ENCODE measurements around the gene SAMD4A.

SAMD4A gene

GRCh38 chr14:54662491-54663133, 95.7 kb downstream of the SAMD4A start:
- no peak for DNase-seq

DNA sequence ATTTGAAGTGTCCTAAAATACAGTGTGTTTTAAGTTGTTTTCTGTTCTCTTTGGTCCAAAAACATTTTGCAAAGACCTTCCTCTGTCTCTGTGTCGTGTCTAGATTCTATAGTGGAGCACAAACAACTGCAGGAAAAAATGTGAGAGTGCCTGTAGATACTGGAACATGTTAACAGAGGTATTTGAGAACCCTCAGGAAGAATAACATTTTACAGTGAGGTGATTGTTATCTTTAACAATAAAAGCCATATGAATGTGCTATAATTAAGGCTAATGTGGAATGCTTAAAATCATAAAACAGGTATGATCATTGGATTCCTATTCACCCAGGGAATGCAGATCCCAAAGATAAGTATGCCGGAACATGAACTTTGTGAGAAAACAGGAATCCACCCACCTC, 98.0 kb downstream of the SAMD4A start:
- no peak for DNase-seq

DNA sequence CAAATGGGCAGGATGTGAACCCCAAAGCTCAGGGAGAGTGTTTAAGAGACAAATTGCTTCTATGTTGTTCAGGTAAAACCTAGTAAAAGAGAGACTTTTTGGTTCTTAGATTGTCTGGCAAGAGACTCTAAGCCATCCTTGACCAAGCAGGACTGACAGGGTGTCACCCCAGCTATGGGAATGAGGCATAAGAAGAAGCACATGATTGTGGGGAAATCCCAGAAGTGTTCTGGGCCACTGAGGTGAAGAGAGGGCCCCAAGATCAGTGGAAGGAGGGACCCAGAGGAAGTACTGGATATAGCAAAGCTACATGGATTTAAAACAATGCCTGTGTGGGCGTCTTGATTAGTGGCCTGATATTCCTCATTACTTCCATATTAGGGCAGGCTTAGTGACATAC, 99.0 kb downstream of the SAMD4A start:
- DNase-seq: no peak

- DNase-seq: no peak
These were observed 100.3 kb downstream of the SAMD4A start for GRCh38 chr14:54667026-54667744.

DNA sequence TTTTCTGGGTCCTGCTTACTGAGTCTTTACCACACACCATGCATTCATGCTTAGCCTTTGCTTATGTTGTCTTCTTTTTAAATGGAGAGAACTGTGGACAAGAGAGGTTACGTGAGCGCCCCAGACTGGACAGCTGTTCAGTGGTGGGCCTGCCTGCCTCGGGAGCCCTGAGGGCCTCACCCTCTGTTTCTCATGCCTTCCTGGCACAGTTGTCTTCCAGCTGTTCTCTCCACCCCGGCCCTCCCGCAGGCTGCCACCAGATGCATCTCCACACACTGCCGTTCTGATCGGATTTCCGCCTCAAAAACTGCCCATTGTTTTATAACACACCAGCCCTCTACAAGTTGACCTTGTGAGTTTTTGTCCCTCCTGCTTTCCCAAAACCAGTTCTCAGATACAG, 100.8 kb downstream of the SAMD4A start:
- DNase-seq: no peak

DNA sequence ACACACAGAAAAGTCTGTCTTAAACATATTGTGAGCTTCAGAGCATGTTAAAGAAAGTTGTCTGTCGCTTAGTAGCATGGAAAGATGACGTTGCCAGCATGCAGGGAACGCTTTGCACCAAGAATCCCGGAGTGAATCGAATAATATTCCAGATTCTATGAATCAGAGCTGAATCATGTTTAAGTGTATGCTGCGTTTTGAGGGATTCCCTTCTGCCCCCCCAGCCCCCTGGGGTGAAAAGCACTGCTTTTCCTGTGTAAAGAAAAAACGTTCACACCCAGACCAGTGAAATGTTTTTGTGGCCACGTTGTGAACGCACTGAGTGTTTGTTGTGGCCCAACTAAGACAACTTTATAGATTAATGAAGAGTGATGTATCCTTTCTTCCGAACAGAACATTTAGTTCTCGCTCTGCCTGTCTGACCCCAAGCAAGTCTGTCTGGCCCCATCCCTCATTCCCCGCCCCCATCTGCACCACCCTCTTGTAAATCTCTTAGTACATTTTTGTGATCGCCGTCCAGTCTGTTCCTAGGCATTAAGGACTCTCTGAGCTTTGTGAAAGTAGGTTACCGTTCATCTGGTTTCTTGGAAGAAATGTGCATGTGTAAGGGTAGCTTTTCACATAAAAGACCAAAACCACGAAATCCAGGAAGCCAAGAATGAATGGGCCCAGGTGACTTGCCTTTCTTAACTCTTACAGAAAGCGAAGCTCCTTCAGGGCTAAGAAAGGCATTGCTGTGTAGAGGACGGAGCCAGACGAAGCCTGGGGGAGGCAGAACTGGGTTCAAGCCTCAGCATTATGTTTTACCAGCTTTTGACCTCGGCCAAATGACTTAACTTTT, 103.0 kb downstream of the SAMD4A start:
- no peak for DNase-seq

GRCh38 chr14:54671537-54671936, 104.6 kb downstream of the SAMD4A start:
- DNase-seq: no peak

DNA sequence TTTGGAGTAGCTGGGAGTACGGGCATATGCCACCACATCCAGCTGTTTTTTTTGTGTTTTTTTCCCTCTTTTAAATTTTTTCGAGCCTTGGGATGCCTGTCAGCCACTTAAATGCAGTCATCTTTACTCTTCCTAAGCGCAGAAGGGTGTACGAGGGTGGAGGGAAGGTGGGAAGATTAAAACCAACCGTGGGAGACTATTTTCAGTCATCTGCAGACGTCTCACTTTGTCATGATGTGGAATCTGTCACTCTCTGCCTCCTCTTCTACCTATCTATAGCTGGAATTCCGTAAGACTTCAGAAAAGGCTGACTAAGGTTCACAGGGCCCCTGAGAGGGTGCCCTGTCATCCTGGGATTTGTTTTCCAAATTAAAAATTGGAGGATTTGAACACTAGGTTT, 105.3 kb downstream of the SAMD4A start:
- DNase-seq: no peak

GRCh38 chr14:54672688-54673087, 105.8 kb downstream of the SAMD4A start:
- no peak for DNase-seq

- no peak for DNase-seq
These were observed 106.5 kb downstream of the SAMD4A start for GRCh38 chr14:54673193-54674045.

DNA sequence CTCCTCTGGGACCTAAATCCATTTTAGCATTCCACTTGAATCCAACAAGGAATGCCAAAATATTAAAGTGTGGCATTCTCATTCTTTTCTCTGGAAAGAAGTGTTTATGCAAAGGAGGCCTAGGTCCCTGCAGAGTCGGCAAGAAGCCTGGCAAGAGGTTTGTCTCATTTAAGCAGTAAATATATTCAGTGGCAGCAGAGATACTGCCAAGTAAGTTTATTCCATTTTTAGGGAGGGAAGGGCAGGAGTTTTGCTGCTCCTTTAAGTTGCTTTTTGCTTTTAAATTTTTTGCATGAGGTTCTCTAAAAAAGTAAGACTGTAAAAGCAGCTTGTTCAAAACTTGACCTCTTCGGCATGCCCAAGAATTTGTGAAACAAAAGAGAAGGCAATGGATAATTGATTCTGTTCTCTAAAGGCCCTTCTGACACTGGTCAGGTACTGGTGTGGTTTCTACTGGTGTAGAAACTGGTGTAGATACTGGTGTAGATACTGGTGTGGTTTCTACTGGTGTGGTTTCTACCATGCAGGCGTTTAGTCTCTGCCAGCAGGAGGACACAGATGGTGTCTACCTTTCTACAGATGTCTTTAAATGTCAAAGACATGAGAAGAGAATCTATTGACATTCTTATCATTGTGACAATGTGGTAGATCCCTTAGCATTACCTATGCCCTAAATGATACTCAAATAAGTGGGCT, 107.3 kb downstream of the SAMD4A start:
- no peak for DNase-seq

DNA sequence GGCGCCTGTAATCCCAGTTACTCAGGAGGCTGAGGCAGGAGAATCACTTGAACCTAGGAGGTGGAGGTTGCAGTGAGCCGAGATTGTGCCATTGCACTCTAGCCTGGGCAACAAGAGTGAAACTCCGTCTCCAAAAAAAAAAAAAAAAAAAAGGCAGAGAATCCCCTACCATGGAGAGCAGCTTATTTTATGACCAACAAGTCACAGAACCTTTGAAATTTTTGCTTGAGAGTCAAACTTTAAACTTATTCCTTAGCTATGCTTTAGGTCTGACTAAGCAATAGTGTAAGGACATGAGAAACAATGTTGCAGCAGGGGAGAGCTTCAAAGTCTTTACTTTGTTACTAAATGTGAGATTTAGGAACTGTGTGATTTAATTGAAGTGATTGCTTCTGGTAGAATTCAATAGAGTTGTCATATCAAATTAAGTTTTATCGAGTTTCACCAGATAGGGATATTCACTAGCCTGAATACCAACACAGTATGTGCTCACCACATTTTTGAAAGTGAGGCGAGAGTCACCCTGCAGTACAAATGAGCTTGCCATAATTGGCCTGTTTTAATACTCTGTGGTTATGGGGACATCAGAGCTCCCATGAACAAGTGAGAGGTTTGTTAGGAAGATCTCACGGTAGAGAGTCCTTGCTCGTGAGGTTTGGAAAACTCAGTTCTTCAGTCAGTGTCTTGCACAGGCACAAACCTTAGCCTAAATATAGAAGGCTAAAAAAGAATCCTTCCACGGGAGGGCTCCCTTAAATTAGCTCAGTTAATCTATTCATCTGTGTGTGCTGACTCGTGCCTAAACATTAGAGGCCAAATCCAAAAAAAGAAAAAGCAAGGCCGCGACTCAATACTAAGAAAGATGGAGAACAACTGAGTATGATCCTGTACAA, 108.6 kb downstream of the SAMD4A start:
- DNase-seq: no peak

DNA sequence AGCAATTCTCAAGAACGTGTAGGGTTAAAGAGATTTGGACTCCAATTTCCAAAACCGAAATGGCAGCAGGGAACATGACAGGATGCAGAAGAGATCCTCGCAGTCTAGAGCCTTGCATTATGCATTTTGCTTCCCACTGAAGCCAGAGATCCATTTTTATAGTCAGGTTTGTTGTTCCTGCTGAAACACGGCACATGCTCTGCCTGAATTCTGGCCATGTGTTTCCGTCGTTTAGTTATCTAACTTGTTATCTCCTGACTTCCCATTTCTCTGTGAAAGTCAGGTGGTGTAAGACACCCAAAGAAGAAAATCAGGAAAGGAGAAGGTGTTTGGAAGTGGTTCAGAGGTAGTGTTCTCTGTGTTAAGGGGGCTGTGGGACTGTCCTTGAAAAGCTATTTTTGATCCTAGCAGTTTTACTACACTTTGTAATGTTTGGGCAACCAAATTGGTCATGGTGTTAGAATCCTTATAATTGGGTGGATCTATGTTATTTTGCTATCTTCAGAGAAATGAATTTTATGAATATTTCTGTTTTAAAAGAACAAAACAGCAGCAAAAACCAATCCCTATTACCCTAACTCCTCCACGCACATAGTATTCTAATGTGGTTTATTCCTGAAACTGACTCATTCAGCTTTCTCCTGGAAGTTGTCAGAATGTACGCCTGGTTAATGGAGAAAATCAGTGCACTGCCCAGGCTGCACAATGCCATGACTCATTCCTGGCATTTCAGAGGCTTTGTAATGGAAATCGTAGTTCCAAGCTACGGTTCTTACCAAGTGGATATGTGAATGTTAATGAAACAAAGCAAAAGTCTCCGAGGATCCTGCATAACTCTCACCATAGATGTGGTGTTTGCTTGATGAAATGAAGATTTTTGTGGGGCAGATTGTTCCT, 110.1 kb downstream of the SAMD4A start:
- no peak for DNase-seq

DNA sequence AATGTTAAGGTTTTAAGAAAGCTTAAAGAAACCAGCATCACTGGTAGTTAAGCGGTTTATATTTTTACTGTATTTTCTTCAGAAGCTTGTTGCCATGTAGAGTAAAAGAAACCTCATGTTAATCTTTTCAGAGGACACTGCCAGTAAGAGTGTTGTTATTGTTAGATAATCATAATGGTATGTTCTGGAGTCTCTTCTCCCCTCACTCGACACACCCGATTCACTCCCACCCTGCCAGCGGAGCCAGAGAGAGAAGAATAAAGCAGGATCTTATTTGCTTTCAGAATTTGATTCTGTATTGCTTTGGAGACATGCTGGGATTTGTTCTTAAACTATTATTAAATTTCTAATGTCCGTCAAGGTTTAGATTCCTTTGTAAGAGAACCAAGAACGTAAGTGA, 113.7 kb downstream of the SAMD4A start:
- DNase-seq: no peak

GRCh38 chr14:54681811-54682261, 114.9 kb downstream of the SAMD4A start:
- no peak for DNase-seq

DNA sequence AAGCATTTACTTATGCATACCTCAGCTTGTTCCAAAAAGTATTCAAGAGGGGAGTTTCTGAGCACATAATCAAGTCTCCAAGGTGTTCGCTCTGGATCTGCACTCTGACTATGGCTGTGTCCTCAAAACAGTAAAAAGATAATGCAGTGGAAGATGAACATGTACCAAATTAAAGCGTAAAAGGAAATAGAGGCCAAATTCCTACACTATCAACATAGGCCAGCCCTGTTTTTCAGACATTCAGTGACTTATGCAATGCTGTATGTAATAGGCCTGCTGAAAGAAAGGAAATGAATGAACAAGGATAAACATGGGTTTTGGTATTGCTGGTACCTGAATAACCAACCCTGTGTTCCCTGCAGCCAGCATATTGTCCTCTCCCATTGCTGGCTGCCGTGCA, 115.7 kb downstream of the SAMD4A start:
- DNase-seq: no peak

- no peak for DNase-seq
These were observed 117.2 kb downstream of the SAMD4A start for GRCh38 chr14:54683882-54684794.

DNA sequence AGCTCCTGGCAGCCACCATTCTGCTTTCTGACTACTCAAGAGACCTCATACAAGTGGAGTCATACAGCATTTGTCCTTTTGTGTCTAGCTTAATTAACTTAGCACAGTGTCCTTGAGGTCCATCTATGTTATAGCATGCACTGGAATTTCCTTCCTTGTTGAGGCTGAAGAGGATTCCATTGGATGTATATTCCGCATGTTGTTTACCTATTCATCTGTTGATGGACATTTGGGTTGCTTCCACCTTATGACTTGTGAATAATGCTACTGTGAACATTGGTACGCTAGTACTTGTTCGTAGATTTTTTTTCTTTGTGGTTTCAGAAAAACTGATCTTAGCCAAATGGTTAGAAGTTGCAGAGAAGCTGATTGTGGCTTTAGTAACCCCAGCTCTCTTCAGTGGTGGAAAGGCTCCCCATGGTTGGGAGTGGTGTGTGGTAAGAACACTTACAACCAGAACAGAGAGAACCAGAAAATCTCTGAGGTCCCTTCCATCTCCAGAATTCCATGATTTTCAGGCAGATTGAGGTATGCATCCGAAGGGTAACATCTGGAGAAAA, 118.4 kb downstream of the SAMD4A start:
- DNase-seq: no peak
